GM19099 (cell line): ENCODE data around the gene MAU2.

Source experiments
- POLR2A ChIP-seq: IDR thresholded peaks from 3 replicates; pipeline ENCODE4 v1.6.1; 2011; ENCODE audit warnings: low read depth; ENCODE audit not compliant: insufficient read length; ENCODE audit errors: extremely low read depth

MAU2 gene

GRCh38 chr19:19329126-19329525, 8.5 kb downstream of the MAU2 start:
- TF ChIP-seq POLR2A = no peak

- TF ChIP-seq POLR2A = no peak
Observed at GRCh38 chr19:19334063-19334988, 13.7 kb downstream of the MAU2 start.

GRCh38 chr19:19334989-19335344, 14.3 kb downstream of the MAU2 start:
- TF ChIP-seq POLR2A = no peak

DNA sequence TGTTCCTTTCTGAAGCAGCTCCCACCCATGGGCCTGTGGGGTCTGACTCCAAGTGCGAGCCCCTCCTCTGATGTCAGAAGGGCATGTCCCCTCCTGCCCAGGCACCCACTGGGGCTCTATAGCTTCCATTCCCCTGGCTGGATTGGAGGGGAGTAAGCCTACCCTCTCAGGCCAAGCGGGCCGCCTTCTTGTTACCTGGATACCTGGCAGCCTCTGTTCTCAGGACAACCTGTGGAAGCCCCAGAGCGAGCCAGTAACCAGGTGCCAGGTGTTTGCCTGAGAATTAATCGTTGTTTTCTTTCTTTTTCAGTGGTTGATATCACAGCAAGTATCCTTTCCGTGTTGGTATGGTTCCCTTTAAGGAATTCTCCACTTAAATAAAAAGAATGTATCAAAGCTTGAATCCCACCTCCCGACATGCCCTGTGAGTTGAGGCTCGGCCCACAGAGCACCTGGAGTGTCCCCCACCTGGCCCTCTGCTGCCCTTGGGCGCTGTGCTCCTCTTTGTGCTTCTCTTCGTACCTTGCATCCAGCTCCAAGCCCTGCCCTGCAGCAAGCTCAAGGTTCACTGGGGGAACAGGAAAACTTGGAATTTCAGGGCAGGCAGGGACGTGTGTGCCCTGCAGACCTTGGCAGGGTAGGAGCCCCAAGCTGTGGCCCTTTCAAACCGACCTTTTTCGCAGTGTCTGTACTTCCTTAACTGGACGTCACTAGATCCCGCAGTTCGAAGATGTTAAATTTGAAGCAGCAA, 15.0 kb downstream of the MAU2 start:
- no peak for TF ChIP-seq POLR2A

GRCh38 chr19:19336597-19336996, 16.0 kb downstream of the MAU2 start:
- no peak for TF ChIP-seq POLR2A

GRCh38 chr19:19337120-19337519, 16.5 kb downstream of the MAU2 start:
- TF ChIP-seq POLR2A = no peak

DNA sequence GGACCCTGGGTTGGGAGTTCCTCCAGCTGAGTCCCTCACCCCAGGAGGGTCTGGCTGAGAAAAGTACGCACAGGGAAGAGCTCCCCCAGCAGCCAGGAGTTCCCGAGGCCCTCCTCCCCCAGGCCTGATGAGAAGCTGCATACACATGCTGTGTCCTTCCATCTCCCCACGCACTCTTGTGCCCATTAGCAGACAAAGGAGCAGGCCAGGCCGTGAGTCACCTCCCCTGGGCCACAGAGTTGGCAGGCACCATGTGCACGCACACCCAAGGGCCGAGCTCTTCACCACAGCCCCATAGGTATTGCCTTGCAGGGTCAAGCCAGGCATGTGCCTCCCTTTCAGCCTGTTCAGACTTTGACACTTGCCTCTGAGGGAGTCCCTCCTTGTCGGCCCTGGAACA, 17.5 kb downstream of the MAU2 start:
- TF ChIP-seq POLR2A = no peak

DNA sequence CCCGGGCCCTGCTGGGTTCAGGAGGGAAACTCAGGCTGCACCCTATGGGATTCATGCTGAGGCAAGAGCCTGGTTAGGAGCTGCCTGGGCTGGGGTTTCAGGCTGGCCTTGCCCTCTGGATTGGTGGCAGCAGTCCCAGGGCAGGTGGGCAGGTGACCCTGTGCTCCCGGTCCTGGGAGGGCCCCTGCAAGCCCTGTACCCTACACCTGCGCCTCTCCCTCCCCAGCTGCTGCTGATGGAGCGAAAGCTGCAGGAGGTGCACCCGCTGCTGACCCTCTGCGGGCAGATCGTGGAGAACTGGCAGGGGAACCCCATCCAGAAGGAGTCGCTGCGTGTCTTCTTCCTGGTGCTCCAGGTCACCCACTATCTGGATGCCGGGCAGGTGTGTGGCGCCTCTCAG, 20.4 kb downstream of the MAU2 start:
- TF ChIP-seq POLR2A = no peak

GRCh38 chr19:19342086-19343015, 21.7 kb downstream of the MAU2 start:
- no peak for TF ChIP-seq POLR2A

DNA sequence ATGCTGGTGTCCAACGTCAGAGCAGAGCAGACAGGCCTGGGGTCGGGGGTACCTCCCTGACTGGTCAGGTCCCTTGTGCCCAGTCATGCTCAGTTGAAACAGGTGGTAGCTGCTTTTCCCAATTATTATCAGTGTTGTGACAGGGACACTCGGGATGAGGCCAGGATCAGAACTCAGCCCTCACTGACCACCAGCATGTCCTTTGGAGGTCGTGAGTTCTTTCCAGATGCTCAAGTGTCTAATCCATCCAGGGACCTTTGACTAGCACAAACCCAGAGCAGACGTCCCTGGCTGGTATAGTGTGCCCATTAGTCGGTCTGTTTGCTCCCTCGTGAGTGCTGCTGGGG, 22.4 kb downstream of the MAU2 start:
- TF ChIP-seq POLR2A = no peak

DNA sequence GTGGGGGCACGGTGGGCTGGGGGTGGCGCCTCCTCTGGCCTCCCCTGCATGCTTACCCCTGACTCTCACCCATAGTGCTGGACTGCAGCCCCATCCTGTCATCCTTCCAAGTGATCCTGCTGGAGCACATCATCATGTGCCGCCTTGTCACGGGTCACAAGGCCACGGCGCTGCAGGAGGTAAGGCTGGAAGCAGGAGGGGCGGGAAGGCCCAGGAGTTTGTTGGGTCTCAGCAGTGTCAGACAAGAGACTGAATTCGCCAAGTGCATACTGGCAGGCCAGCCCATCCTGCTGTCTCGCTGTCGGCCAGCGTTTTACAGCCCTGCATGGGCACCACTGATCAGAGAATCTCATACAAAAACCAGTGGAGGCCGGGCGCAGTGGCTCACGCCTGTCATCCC, 23.1 kb downstream of the MAU2 start:
- no peak for TF ChIP-seq POLR2A

- no peak for TF ChIP-seq POLR2A
Observed at GRCh38 chr19:19345232-19345631, 24.6 kb downstream of the MAU2 start.

DNA sequence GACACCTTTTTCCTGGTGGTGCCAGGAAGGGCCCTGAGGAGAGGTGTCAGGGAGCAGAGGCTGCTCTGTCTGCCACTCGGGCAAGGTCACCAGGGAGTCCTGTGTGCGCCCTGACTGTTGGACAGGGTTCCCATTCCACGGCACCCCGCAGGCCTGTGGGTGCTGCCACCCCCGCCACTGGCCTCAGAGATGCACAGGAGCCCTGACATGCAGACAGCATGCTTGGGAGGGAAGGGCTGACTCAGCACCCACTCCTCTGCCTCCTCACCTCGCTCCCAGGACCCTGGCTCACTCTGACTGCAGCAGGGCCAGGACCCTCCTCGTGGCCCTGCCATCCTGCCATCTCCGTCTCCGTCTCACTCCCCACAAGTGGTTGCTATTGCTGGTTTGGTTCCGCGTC, 25.3 kb downstream of the MAU2 start:
- TF ChIP-seq POLR2A = no peak

DNA sequence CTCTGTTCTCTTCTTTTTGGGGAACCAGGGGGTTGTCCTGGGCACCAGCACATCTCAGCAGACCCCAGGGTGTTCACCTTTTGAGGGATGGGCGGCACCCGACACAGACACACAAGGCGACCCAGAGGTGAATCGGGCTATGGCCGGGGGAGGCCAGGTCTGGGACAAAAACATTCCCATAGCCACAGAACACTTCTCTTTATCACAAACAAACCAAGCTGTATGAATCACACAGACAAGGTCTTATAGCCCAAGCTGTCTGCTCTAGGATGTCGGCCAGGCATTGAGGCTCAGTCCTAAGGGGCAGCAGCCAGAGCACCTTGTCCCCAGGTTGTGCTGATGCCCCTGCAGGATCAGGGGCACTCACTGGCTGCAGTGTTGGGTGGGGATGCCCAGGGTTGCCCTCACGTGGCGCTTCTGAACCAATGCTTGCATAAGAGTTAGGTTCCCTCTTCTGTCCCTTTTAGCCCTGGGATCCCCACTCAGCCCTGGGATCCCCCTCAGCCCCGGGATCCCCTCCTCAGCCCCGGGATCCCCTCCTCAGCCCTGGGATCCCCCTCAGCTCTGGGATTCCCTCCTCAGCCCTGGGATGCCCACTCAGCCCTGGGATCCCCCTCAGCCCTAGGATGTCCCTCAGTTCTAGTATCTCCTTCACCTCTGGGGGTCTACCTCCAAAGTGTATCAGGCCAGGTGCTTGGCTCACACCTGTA, 26.9 kb downstream of the MAU2 start:
- no peak for TF ChIP-seq POLR2A
